Mesodermal cell (in vitro differentiated cells): ENCODE data around the gene HLA-DRB1. TPM values are rescaled to one million over a fixed set of nuclear protein-coding genes. Genes with fewer than 3 reads are reported as not detected.
"Not testable (repeated sequence)": the region's sequence is repeated elsewhere in the genome, so short reads cannot be mapped to it uniquely, and the experiment has no call there.

Source experiments
- H3K27ac ChIP-seq: 2 replicates; pipeline ENCODE4 v1.7.0; 2013; ENCODE audit warnings: mild to moderate bottlenecking, low read depth, low read length, moderate library complexity; ENCODE audit not compliant: severe bottlenecking
- H3K36me3 ChIP-seq: 2 replicates; pipeline ENCODE4 v1.7.1; 2013; ENCODE audit warnings: mild to moderate bottlenecking, low read length, moderate library complexity; ENCODE audit not compliant: control insufficient read depth, insufficient read depth
- H3K4me1 ChIP-seq: one replicate; pipeline ENCODE4 v1.7.1; 2013; ENCODE audit warnings: mild to moderate bottlenecking, low read length; ENCODE audit not compliant: insufficient read depth, control insufficient read depth, poor library complexity, severe bottlenecking
- H3K4me3 ChIP-seq: 2 replicates; pipeline ENCODE4 v1.7.0; 2013; ENCODE audit warnings: low read length, control low read depth, mild to moderate bottlenecking; ENCODE audit not compliant: insufficient read depth, poor library complexity, severe bottlenecking; ENCODE audit errors: extremely low read depth
- H3K9me3 ChIP-seq: 2 replicates; pipeline ENCODE4 v1.7.1; 2013; ENCODE audit warnings: mild to moderate bottlenecking, low read length, moderate library complexity; ENCODE audit not compliant: control insufficient read depth
- WGBS, 2 experiments: methylation state at CpG; one replicate each; pipeline ENCODE4 v1.1.5; 2013; ENCODE audit warnings: missing lambda C conversion rate in 2 of 2; ENCODE audit not compliant: insufficient coverage in 2 of 2; 5-methylcytosine and 5-hydroxymethylcytosine counted together
- polyA plus RNA-seq, 2 experiments: library from polyadenylated mRNA; stranded (reverse); fragments of 50-300 nt; gene quantifications; one replicate each; pipeline ENCODE4 v1.2.3, GENCODE V29; 2013

The HLA-DRB1 gene
- polyA plus RNA-seq (2013, experiment 1 of 2): 6.1 TPM
- polyA plus RNA-seq (2013, experiment 2 of 2): 6.0 TPM

DNA sequence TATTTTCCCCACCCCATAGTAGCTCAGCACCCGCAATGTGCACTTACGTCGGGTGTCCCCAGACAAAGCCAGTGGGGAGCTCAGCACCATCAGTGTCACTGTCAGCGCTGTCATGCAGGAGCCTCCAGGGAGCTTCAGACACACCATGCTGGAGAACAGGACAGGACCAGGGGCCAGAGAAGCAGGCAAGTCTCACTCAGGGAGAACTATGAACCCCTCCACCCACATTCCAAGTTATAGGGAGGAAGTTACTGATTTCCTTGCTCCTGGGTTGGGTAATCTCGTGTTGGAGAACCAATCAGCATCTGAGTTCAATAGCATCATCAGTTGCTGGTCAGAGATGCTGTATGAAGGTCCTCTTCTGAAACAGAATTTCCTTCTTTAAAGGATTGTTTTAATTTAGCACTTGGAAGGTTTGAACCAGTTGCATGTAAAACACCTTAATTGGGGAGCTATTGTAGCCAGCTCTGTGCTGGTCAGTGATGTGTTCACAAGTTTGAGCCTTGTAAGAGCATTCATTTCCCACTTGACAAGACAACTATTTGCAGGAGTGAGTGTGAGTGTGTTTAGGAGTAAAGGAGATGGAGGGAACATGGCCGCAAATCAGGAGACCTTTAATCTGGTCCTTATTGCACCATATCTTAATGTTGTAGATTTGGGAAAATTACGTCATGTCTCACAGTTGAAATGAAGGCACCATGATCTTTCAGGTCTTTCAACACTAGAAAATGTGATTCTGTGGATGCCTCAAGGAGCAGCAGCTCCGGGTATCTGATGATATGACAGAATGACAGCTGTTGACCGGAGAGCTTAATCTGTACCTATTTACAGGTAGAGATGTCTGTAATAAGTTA is at the start of gene HLA-DRB1:
HLA-DRB1 (minus strand) TSS at position 253 of the 854 bp plus-strand sequence; CDS start at position 147, 106 bp downstream.
- Histone ChIP-seq H3K27ac (no peak within 1 kb of the TSS), H3K4me3 (no peak within 1 kb of the TSS), H3K9me3 (no peaks in the 10 kb centered on the region), H3K36me3 (no peaks in the 10 kb centered on the region), H3K4me1 (no peaks in the 10 kb centered on the region)
- WGBS, 2 experiments: 77% methylated on average over 3 to 4 of the region's 9 CpGs

GRCh38 chr6:32638532-32639219 is 49.0 kb upstream of the HLA-DRB1 start:
- H3K36me3 ChIP-seq: no peaks in the 10 kb centered on the region
- 85 to 86% methylated on average over 1 to 6 of the region's 9 CpGs for WGBS, 2 experiments
- no peaks in the 10 kb centered on the region for H3K9me3 ChIP-seq
- no peak overlapping the region for H3K27ac ChIP-seq
- H3K4me1 ChIP-seq: no peaks in the 10 kb centered on the region
- no peak overlapping the region for H3K4me3 ChIP-seq

- H3K27ac ChIP-seq: no peak overlapping the region
- no CpG with 5 or more reads among the region's 3 CpGs for WGBS, 2 experiments
- no peaks in the 10 kb centered on the region for H3K4me1 ChIP-seq
- no peak overlapping the region for H3K4me3 ChIP-seq
- H3K9me3 ChIP-seq: no peaks in the 10 kb centered on the region
- no peaks in the 10 kb centered on the region for H3K36me3 ChIP-seq
Observed at GRCh38 chr6:32637883-32638282, 48.2 kb upstream of the HLA-DRB1 start.

GRCh38 chr6:32637219-32637880 is 47.7 kb upstream of the HLA-DRB1 start, which contains the start of gene HLA-DQA1:
HLA-DQA1 (plus strand) TSS chr6:32637406; CDS start chr6:32637459, 53 bp downstream.
- WGBS, 2 experiments: 74% methylated on average over 2 of the region's 7 CpGs; no CpG with 5 or more reads in 1 of the 2 experiments
- Histone ChIP-seq H3K27ac (no peak within 1 kb of the TSS), H3K9me3 (no peaks in the 10 kb centered on the region), H3K36me3 (no peaks in the 10 kb centered on the region), H3K4me3 (no peak within 1 kb of the TSS), H3K4me1 (no peaks in the 10 kb centered on the region)

- Histone ChIP-seq H3K36me3 (no peaks in the 10 kb centered on the region), H3K4me1 (no peaks in the 10 kb centered on the region), H3K27ac (no peak overlapping the region), H3K9me3 (no peaks in the 10 kb centered on the region), H3K4me3 (no peak overlapping the region)
- 71 to 92% methylated on average over 1 of the region's 2 CpGs for WGBS, 2 experiments
Observed at GRCh38 chr6:32635526-32636123, 46.0 kb upstream of the HLA-DRB1 start.

DNA sequence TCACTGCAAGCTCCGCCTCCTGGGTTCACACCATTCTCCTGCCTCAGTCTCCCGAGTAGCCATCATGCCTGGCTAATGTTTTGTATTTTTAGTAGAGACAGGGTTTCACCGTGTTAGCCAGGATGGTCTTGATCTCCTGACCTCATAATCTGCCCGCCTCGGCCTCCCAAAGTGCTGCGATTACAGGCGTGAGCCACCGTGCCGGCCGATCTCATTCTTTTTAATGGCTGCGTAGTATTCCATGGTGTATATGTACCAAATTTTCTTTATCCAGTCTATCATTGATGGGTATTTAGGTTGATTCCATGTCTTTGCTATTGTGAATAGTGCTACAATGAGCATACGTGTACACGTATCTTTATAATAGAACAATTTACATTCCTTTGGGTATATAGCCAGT is 40.1 kb upstream of the HLA-DRB1 start:
- H3K27ac ChIP-seq, H3K9me3 ChIP-seq, H3K4me3 ChIP-seq, H3K4me1 ChIP-seq, H3K36me3 ChIP-seq: not testable (repeated sequence)
- WGBS, 2 experiments: 76% methylated on average over 3 of the region's 13 CpGs; no CpG with 5 or more reads in 1 of the 2 experiments

DNA sequence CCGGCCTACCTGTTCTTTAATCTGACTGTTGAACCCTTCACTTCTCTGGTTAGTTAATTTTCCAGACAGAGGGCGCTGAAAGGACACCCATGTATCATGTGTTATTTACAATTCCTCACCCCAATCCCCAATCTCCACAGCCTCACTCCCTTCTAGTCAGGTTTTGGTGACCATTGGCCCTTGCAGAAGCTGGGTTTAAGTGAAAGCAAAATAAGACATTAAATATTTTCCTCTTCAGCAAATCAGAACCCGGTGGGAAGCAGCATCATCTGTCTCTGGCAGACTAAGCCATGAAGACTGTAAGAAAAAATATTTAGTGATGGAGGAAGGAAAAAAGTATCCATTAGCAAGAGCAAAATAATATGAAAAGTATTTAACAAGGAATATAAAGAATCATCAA is 38.2 kb upstream of the HLA-DRB1 start:
- Histone ChIP-seq H3K4me1 (no peaks in the 10 kb centered on the region), H3K4me3 (no peak overlapping the region), H3K27ac (no peak overlapping the region), H3K36me3 (no peaks in the 10 kb centered on the region), H3K9me3 (no peaks in the 10 kb centered on the region)
- WGBS, 2 experiments: 89 to 90% methylated on average over 1 to 2 of the region's 3 CpGs

GRCh38 chr6:32627249-32627648 is 37.6 kb upstream of the HLA-DRB1 start:
- H3K9me3 ChIP-seq: no peaks in the 10 kb centered on the region
- no peaks in the 10 kb centered on the region for H3K36me3 ChIP-seq
- H3K4me1 ChIP-seq: no peaks in the 10 kb centered on the region
- 57 to 75% methylated on average over 1 to 2 of the region's 3 CpGs for WGBS, 2 experiments
- no peak overlapping the region for H3K27ac ChIP-seq
- no peak overlapping the region for H3K4me3 ChIP-seq

GRCh38 chr6:32625137-32625536 is 35.5 kb upstream of the HLA-DRB1 start:
- no peaks in the 10 kb centered on the region for H3K4me1 ChIP-seq
- 66 to 74% methylated on average over 4 to 5 of the region's 5 CpGs for WGBS, 2 experiments
- no peak overlapping the region for H3K27ac ChIP-seq
- no peaks in the 10 kb centered on the region for H3K36me3 ChIP-seq
- H3K4me3 ChIP-seq: no peak overlapping the region
- no peaks in the 10 kb centered on the region for H3K9me3 ChIP-seq

DNA sequence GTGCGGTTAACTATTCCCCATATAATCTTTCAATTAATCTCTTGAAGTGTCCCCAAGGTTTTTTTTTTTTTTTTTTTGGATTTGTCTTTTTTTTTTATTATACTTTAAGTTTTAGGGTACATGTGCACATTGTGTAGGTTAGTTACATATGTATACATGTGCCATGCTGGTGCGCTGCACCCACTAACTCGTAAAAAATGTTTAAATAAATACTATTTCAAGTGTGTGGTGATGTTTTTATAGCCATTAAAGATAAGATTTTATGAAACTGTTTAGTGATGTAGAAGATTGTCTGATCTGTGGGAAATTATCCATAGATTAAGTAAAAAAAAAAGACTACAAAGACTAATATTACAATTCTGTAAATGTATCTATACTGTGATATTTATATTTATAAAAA is 34.9 kb upstream of the HLA-DRB1 start:
- no peaks in the 10 kb centered on the region for H3K9me3 ChIP-seq
- no peak overlapping the region for H3K27ac ChIP-seq
- no peaks in the 10 kb centered on the region for H3K36me3 ChIP-seq
- H3K4me1 ChIP-seq: no peaks in the 10 kb centered on the region
- H3K4me3 ChIP-seq: no peak overlapping the region
- WGBS, 2 experiments: no CpG with 5 or more reads among the region's 3 CpGs
